Stimulated activated CD8-positive, alpha-beta memory T cell treated with anti-CD3 and anti-CD28 coated beads, Interleukin-7, amount 100 ng/mL, for 48 hours (primary cell): ENCODE measurements around the gene RIPK3.
"Not testable (repeated sequence)": the region's sequence is repeated elsewhere in the genome, so short reads cannot be mapped to it uniquely, and the experiment has no call there.

ENCODE experiments used
- DNase-seq, 2 donors: peaks; one replicate each; pipeline ENCODE4 v3.0.0-alpha.2; 2020; ENCODE audit warnings: low read depth in 1 of 2; ENCODE audit errors: extremely low read depth in 1 of 2

The RIPK3 gene

DNA sequence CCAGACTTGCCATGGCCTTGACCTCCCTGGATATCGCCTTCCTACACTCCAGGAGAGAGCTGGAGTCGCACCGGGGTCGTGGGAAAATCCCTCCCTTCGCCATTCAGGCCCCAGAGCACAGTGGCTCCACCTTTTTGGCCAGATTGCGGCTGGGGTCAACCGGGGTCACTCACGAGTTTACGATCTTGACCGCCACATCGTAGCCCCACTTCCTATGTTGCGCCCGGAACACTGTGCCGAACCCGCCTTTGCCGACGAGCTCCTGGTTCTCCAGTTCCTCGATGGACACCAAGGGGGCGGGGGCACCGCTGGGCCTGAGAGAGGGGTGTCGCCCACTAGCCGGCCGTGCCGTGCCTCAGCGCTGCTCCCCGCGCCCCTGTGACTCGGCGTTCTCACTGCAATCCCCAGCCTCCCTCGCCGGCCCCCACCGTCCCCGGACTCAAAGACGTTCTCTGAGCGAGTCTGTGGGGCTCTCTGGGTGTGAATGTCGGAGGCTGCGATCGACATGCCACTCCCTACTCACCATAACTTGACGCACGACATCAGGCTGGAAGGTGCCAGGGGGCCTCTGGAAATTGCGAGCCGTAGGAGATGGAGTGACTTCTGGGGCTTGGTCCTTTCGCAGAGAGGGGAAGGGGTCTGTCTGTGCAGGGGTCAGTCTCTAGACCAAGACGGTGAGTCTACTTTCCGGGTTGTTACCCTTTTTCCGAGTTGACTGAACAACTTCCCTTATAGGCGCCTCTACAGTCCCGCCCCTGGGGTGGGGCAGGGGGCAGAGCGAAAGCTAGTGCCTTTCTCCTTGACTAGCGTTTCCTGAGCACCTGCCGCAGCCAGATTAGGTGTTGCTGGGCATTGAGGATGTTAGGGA is at the start of gene RIPK3:
Gene RIPK3 (minus strand): TSS at position 708 of the 868 bp plus-strand sequence. CDS start 165 bp downstream, at position 543.
- peak in 1 of 2 donors; percentile 50 for DNase-seq

DNA sequence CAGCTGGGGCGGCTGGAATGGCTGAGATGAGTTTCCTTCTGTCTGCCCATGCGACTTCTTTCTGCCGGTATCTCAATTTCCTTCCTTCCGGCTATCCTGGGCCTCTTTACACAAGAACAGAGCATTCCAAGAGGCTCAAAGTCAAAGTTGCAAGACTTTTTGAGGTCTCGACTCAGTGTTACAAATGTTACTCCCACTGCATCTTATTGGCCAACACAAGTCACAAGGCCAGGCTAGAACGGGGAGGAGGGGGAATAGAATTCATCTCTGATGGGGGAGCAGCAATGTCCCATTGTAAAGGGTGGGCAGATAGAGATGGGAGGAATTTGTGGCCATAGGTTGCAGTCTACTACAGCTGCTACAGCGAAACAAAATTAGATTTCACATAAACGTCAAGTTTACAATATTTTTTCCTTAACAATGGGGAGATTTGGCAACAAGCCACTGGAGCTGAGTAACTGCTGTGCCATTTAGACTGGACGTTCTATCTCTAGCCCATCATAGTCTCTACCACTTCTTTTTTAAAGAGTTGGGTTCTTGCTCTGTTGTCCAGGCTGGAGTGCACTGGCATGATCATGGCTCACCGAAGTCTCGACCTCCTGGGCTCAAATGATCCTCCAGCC is 49.5 kb upstream of the RIPK3 start:
- DNase-seq: no peak

DNA sequence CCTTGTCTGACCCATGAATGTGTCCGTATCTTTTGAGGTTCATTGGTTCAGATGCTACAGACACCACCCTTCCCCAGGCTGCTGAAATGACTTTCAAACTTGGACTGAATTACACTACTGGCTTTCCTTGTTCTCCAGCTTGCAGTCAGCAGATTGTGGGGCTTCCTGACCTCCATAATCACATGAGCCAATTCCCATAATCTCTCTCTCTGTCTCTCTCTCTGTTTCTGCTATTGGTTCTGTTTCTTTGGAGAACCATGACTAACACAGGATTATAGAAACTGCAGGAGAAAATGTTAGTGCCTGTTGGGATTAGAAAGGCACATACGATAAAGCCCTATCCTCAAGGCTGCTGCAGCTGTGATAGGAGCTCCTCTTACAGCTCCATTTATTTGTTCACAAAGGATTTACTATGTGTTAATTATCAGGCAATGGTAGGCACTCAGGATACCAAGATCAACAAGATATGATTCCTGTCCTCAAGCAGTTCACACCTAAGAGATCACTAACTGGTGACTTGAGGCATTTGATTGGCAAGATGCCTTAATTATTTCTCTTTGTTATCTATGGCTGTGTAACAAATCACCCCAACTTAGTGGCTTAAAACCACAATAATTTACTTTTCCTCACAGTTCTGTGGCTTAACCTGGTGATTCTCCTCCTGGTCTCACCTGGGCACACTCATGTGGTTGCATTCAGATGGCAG is 48.8 kb upstream of the RIPK3 start:
- DNase-seq: no peak

DNA sequence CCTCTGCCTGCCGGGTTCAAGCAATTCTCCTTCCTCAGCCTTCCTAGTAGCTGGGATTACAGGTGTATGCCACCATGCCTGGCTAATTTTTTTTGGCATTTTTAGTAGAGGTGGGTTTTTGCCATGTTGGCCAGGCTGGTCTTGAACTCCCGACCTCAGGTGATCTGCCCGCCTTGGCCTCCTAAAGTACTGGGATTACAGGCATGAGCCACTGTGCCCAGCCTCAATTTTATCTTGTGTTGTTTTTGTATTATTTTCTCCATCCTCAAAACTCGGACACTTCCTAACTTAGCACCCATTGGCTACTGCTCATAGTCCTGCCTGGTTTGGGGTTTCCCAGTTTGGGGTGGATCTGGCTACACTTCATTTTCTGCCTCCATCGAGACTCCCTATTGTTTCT is 47.8 kb upstream of the RIPK3 start:
- not testable (repeated sequence) for DNase-seq

DNA sequence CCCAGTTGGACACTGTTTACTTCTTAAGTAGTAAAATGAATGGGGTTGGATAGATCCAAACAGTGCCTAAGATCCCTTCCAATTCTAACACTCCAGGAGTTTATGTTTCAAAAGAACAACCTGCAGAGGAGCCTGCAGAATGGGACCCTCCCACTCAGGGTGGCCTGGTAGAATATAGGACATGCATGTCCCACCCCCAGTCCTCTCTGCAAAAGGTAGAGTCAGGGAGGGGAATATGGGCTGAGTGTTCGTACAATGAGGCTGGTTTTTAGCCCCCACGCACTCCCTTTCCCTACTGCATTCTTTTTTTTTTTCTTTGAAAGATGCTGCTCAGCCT is 47.2 kb upstream of the RIPK3 start:
- DNase-seq: no peak

DNA sequence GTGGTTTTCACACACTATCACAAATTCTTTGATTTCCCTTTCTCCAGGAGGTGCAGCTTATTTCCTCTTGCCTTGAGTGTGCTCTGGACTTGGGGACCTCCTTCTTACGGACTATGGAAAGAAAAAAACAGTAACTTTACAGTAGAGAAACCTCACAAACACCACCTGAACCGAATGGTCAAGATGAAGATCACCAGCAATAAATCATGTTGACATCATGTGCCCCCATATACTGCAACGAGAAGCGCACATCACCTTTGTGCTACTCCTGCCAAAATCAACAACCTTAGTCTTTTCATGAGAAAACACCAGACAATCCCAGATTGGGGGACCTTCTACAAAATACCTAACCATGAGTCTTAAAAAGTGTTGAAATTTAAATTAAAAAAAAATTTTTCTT is 45.7 kb upstream of the RIPK3 start:
- no peak for DNase-seq

DNA sequence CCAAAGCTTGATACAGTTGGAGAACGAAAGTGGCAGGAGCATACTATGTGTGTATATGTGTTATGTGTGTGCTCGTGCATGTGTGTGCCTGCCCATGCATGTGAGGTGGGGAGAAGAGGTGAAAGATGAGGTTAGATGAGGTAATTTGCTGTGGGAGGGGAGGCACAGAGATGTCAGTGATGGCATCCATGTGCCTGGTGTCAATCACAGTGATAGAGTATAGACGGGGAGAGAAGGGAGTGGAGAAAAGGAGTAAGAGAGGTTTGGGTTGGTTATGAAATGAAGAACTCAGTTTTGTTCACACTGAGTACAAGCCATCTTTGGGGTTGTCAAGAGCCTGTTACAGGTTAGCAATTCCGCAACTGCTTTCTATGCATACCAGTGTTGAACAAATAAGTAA is 44.4 kb upstream of the RIPK3 start:
- no peak for DNase-seq

DNA sequence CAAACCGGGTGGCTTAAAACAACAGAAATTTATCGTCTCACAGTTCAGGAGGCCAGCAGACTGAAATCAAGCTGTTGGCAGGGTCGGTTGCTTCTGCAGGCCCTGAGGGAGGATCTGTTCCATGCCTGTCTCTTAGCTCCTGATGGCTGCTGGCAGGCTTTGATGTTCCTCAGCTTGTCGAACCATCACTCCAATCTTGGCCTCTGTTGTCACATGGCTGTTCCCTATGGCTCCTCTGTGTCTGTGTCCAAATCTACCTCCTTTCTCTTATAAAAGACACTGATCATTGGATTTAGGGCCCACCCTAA is 42.2 kb upstream of the RIPK3 start:
- no peak for DNase-seq

DNA sequence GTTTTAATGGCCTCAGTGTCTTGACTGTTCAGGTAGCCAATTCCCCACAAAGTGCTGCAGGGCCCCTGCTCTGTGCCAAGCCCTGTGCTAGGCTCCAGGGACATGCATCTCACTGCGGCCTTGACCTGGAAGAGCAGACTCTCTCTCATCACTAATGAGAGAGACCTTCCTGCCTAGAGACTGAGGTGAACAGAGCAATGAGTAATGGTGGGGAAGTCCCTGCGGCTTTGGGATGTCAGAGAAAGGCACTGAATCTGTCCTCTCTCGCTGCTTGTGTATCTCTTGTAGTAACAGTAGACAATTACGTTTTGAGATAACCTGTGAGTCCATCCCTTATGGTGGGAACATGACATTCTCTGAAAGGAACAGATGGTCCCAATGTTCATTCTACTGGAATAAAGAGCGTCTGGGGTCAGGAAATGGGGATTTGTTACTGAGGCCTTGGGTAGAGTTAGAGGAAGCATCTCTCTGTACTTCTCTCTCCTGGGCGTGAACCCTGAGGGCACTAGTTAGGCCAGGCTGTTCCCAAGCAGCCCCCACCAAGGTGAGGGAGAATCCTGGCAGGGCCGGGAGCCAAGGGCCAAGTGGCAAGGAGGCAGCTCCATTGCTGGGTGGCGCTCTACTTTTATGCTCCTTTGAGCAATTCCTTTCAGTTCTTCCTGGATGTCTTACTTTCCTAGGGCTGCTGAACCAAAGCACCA is 41.7 kb upstream of the RIPK3 start:
- DNase-seq: no peak

DNA sequence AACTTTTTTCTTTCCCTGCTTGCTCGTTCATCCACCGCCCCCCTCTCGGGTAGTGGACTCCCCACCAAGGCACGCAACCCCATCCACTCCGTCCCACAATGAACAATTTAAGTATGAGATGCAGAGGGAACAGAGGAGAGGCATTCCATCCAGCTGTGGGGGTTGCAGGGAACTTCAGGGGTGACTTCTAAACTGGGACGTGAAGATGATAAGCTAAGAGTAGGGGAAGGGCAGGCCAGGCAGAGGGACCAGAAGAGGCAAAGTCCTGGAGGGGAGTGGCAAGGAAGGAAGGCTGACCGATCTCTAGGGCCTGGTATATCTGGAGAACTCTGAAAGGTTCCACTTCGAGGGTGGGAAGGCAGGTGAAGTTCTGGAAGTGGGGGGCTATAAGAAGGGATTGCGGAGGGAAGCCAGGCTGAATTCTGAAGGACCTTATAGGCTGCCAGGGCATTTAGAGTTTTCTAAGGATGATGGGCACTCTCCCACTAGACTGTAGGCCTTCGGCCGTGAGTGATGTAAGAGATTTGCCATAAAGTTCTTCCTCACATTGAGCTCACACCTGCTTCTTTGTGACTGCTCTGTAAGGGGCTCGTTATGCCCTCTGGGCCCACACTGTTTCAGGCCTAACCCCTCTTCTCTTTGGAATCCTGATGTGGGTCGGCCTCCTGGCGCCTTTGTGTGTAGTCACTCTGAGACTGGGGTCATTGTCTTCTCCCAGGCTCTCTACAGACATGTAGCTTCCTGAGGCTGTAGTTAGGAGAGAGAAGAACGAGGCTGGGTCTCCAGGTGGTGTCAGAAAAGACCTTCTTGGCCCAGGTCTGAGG is 40.3 kb upstream of the RIPK3 start:
- DNase-seq: no peak

DNA sequence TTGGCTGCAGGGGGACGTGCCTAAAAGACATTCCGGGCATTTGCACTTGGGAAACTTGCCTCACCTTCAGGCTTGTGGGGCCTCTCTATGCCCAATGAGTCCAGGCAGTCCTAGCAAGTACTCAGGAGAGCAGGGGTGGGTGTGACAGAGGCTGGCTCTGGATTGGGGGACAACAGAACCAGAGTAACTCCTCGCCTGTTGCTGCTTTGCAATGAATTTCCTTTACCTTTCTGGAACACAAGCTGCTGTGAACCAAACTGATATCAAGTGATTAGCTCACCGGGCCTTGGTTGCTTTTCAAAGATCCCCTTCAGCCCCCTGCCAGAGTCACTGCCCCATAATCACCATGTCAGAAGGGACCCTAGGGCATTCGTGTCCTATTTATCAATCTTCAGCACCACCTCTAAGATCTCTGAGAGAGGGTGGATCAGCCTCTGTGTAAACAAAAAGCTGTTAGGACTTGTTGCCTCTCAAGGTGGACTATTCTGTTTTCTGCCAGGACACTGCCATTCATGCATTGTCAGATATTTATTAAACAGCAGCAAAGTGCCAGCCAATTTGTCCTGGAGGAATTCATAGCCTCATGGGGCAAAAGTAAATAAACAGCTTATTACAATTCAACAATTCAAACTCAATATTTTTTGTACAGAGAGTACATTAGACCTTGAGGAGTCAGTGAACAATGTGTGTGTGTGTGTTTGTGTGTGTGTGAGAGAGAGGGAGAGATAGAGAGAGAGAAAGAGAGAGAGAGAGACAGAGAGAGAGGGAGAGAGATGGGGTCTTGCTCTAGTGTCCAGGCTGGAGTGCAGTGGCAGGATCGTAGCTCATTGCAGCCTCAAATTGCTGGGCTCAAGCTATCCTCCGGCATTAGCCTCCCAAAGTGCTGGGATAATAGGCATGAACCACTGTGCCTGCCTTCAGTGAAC is 39.5 kb upstream of the RIPK3 start:
- DNase-seq: no peak

DNA sequence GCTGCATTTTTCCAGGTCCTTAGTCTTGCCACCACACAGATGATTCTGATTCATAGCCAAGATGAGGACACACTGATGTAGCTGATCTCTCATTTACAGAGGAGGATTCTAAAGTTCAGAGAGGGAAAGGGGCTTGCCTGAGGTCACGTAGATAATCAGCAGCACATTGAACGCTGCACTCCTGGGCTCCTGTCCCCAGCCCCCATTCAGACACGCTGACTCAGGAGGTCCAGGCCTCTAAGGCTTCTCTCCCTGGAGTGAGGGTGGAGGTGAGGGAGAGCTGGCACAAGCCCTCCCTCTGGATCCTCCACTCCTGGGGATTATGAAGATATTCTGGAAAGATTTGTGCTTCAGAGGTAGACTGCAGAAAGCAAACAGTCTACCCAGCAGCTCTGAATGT is 38.5 kb upstream of the RIPK3 start:
- DNase-seq: no peak

DNA sequence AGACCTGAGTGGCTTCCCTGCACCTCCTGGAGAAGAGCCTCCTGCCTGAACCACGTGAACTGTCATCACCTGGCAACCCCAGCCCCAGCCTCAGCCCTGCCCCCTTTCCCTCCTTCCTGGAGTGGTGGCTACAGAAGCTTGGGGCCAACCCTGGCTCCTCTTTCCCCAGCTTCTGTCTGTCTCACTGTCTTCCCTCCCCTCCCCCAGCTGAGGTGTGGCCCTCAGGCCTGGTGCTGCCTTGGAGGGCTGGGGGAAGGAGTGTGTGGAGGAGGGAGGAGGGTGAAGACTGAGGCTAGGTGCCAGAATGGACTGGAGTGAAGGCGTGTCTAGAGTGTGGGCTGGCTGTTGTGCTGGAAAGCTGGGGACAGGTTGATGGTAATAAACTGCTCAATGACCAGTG is 37.9 kb upstream of the RIPK3 start:
- DNase-seq: no peak

DNA sequence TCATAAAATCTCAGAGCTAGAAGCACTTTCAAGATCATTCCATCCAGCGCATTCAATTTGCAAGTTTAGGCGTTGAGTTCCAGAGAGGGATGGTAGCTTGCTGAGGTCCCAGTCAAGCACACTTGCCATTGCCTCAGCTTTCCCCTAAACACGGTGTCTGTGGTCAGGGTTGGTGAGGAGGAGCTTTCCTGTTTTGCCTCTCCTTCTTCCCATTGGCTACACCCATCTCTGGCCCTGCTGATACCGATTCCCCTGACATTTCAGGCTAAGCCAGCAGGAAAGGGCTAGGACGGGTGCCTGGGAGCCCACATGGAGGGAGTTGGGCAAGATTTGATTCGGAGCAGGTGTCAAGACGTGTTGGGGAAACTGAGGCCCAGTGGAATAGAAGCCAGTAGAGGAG is 37.3 kb upstream of the RIPK3 start:
- DNase-seq: no peak

DNA sequence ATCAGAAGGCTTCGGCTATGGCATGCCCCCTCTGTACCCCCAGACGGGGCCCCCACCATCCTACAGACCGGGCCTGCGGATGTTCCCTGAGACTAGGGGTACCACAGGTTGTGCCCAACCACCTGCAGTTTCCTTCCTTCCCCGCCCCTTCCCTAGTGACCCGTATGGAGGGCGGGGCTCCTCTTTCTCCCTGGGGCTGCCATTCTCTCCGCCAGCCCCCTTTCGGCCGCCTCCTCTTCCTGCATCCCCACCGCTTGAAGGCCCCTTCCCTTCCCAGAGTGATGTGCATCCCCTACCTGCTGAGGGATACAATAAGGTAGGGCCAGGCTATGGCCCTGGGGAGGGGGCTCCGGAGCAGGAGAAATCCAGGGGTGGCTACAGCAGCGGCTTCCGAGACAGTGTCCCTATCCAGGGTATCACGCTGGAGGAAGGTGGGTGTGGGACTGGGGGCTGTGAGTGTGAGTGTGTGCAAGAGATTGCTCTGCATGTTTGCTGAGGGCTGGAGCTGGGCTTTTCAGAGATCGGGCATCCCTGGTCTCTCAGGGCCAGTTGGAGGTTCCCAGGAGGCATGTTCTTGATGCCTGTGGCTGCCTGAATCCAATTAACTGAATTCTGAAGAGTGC is 36.8 kb upstream of the RIPK3 start:
- no peak for DNase-seq

DNA sequence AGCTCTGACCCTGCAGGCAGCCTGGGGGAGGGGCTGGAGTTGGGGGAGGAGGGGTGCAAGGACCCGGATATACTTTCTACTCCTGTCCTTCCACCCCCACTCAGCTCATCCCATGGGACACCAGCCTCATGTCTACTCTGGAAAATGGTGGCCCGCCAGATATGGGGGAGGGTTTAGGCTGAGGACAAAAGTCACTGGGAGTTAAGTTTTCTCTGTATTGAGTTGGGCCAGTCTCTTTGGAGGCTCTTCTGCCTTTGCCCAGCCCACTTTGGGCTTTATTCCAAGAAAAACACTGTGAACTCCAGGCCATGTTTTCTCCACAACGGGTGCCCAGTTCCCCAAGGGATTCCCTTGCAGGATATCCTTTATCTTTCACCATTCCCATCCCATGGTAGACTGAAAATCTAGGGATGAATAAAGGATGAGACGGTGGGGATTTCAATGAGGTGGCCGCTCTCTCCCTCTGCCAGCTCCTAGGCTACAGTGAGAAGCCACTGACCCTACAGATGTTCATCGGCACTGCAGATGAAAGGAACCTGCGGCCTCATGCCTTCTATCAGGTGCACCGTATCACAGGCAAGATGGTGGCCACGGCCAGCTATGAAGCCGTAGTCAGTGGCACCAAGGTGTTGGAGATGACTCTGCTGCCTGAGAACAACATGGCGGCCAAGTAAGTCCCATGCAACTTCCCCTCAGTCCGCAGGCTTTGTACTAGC is 33.1 kb upstream of the RIPK3 start:
- no peak for DNase-seq

DNA sequence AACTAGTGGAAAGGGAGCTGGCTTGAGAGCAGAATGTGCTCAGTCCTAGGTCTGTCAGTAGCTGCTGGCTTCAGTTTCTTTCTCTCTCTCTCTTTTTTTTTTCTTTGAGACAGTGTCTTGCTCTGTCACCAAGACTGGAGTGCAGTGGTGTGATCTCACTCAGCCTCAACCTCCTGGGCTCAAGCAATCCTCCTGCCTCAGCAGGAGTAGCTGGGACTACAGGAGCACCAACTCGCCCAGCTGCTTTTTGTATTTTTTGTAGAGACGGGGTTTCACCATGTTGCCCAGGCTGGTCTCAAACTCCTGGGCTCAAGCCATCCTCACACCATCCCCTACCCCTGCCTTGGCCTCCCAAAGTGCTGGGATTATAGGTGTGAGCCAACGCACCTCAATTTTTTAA is 31.8 kb upstream of the RIPK3 start:
- DNase-seq: not testable (repeated sequence)

DNA sequence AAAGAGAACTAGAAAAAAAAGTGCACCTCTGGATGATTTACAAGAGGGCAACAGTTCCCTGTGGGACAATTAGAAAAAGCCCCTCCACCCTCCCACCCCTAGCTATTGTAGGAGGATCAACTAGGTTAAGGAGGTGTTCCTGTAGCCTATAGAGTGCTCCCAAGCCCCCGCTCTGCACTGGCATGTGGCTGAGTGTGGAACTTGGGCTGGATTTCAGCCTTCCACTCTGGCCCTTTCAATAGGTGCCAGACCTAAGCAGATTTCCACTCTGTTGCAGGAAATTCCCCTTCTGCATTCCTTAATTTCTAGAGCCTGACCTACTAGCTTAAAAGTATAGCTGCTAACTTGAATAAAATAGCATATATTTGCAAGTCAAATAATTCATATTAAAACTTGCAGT is 31.0 kb upstream of the RIPK3 start:
- no peak for DNase-seq
